GM10248 (cell line): Measurements from ENCODE around the gene TNFSF12.

Source experiments
- CTCF ChIA-PET: fragments of 300-600 bp; sonication (Branson Sonifier 250); formaldehyde crosslinking; extraction: SDS; loops from one replicate; lab custom pipeline; 2021; ENCODE audit warnings: antibody characterized with exemption; lab: Yijun Ruan, JAX
- POLR2A ChIA-PET: fragments of 350-650 bp; sonication (Branson Sonifier 250); formaldehyde crosslinking; extraction: SDS; loops from one replicate; lab custom pipeline; 2020; ENCODE audit warnings: antibody characterized with exemption; lab: Yijun Ruan, JAX
- DNase-seq: peaks from one replicate; pipeline ENCODE4 v3.0.0; 2012; ENCODE audit errors: extremely low spot score
- CTCF ChIP-seq: IDR thresholded peaks from 2 replicates; pipeline ENCODE4 v1.5.1; 2012; ENCODE audit warnings: mild to moderate bottlenecking, low read depth; ENCODE audit errors: extremely low read depth, missing control alignments, control extremely low read depth

The TNFSF12 gene

DNA sequence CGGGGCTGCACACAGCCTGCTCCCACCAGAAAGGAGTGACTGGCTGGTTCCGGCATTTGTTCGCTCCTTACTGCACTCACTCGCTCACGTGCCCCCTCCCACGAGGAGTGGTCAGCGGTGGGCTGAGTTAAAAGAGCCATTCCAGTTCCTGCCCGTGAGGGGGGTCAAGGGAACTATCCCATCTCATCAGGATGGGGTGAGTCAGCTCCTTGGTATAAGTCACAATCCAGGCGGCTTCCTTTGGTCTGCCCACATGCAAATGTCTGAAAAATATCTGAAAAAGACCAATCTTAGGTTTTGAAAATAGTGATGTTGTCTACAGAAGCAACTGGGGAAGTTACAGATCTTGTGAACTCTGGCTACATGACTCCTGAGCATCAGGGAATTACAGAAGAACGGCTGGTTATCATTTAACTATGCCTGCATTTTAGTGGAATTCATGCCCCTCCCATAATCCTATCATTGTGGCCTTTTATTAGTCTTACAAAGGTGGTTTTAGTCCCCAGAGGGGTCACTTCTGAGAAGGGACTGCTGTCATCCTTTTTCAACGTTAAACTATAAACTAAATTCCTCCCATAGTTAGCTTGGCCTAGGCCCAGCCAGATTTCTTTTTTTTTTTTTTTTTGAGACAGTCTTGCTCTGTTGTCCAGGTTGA is 9.8 kb upstream of the TNFSF12 start:
- no peak for DNase-seq
- CTCF ChIA-PET, result no interaction called here
- POLR2A ChIA-PET, result no interaction called here
- no peak for TF ChIP-seq CTCF

DNA sequence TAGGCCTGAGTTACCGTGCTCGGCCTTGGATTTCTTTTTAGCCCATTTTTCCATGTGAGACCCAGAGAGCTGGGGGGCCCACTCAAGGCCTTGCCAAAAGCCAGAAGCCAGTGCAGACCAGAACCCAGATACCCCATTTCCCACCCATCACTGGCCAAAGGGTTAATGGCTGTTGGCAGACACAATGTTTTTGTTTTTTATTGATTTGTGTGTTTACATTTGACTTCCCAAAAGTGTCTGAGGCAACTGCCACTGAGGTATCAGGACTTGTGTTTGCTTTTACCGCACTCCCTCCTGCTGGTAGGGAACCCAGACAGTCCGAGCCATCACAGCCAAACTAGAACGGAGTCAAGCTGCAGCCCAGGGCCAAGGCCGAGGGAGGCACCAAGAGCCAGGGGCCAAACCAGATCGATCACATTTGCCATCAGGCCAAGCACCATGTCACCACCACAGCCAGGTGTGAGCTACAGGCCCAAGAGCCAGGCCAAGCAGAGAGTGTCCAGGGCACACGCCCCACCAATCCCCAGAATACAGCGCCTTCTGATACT is 7.7 kb upstream of the TNFSF12 start:
- ChIA-PET CTCF (interaction anchor here (1.4 to 4.3 kb wide), 2 partner anchors 19 to 26 kb away, joined by 4 to 20 read pairs; no protein-coding TSS in a partner anchor), POLR2A (interaction anchor here (0.7 kb wide), 1 partner anchor 21 kb away, joined by 5 read pairs; no protein-coding TSS in a partner anchor)
- DNase-seq, result no peak
- no peak for TF ChIP-seq CTCF

DNA sequence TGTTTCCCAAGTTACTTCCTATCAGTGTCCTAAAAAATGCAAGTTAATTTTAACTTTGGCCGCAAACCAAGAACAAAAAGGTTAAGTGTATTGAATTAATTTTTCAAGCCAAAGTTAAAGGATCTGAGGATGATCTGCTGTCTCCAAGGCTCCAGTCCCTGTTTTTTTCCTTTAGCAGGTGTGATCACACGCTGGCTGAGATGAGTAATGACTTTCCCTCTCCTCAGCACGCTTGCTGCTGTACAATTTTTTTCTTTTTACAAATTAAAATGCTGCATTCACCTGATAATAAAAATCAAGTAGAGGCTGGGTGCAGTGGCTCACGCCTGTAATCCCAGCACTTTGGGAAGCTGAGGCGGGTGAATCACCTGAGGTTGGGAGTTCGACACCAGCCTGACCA is 3.9 kb upstream of the TNFSF12 start:
- ChIA-PET CTCF (interaction anchor here (4.3 kb wide), 1 partner anchor 30 kb away, joined by 20 read pairs; no protein-coding TSS in a partner anchor), POLR2A (no interaction called here)
- no peak for DNase-seq
- TF ChIP-seq CTCF, result no peak

DNA sequence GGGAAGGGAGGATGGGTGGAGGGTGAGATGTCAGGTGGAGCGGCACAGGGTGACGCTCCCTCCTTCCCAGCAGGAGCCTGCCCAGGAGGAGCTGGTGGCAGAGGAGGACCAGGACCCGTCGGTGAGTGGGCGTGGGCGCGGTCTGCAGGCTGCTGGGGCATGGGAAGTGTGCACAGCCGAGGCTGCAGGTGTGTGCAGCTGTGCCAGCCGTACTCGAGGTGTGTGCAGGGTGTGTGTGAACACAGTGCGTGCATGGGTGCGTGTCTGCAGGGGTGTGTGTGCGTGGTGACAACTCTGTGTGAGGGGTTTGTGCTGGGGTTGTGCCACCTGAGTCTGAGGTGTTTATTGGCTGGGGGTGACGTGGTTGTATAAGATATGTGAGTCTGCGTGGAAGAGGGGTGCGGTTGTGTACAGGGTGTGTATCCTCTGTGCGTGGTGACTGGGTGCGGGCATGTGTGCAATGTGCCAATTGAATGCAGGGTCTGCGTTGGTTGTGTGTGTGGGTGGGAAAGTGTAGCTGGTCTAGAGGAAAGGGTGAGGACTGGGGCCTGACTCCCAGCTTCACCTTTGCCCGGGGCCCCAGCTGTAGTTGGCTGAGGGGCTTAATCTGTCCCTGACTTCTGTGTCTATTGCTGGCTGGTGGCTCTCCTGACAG is 670 bp downstream of the TNFSF12 start:
- POLR2A ChIA-PET, result no interaction called here
- DNase-seq, result no peak
- TF ChIP-seq CTCF, result no peak
- CTCF ChIA-PET, result interaction anchor here (0.7 to 4.8 kb wide), 6 partner anchors 9 to 253 kb away, joined by 3 to 43 read pairs (median 3); partner anchors contain the start of gene TNFSF13

DNA sequence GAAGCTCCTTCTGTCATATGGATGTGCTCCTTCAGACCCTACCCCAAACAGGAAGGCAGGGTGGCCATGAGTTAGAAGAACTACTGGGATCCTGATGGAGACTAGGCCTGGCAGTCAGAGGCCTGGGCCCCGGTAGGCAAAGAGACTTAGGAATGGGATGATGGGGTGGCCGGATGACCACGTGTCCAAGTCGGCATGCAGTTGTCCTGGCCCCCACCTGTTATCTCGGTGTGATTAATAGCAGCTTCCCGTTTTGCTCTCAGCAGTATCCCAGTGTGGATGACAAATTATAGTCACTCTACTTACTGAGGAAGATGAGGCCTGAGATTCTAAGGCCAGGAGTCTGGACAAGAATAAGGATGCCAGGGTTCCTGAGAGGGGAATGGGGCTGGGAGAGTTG is 1.5 kb downstream of the TNFSF12 start:
- ChIA-PET POLR2A (no interaction called here), CTCF (interaction anchor here (0.7 to 4.8 kb wide), 5 partner anchors 8 to 254 kb away, joined by 3 to 43 read pairs (median 3); partner anchors contain the start of gene TNFSF13)
- no peak for DNase-seq

More for the DNA sequence above, 1.5 kb downstream of the TNFSF12 start:
- TF ChIP-seq CTCF, result no peak
